Measurements from ENCODE around the gene PEAK1. TPM values are rescaled to one million over a fixed set of nuclear protein-coding genes. Genes with fewer than 3 reads are reported as not detected.
"Not testable (repeated sequence)": the region's sequence is repeated elsewhere in the genome, so short reads cannot be mapped to it uniquely, and the experiment has no call there.

Gene PEAK1
- polyA plus RNA-seq, 3 donors, result 25.2 to 39.1 (median 31.0) TPM

- no peak for DNase-seq
These were observed 108.1 kb downstream of the PEAK1 start for GRCh38 chr15:77311618-77312398.

GRCh38 chr15:77311020-77311419 is 108.9 kb downstream of the PEAK1 start:
- no peak for DNase-seq

GRCh38 chr15:77309392-77309791 is 110.5 kb downstream of the PEAK1 start:
- DNase-seq, result no peak

GRCh38 chr15:77305953-77306352 is 114.0 kb downstream of the PEAK1 start:
- no peak for DNase-seq

GRCh38 chr15:77296773-77297337 is 123.0 kb downstream of the PEAK1 start:
- no peak for DNase-seq

GRCh38 chr15:77295446-77295845 is 124.5 kb downstream of the PEAK1 start:
- no peak for DNase-seq

GRCh38 chr15:77292969-77293558 is 126.8 kb downstream of the PEAK1 start:
- DNase-seq, result no peak

- DNase-seq, result no peak
These were observed 128.8 kb downstream of the PEAK1 start for GRCh38 chr15:77291107-77291506.

- no peak for DNase-seq
These were observed 132.5 kb downstream of the PEAK1 start for GRCh38 chr15:77287385-77287784.

GRCh38 chr15:77285057-77285997 is 134.6 kb downstream of the PEAK1 start:
- no peak for DNase-seq

GRCh38 chr15:77282333-77282732 is 137.6 kb downstream of the PEAK1 start:
- peak; percentile 4 for DNase-seq

- no peak for DNase-seq
These were observed 143.0 kb downstream of the PEAK1 start for GRCh38 chr15:77276943-77277342.

- DNase-seq, result no peak
These were observed 143.8 kb downstream of the PEAK1 start for GRCh38 chr15:77276096-77276495.

- not testable (repeated sequence) for DNase-seq
These were observed 146.8 kb downstream of the PEAK1 start for GRCh38 chr15:77273136-77273535.

- DNase-seq, result no peak
These were observed 153.1 kb downstream of the PEAK1 start for GRCh38 chr15:77266708-77267386.

- no peak for DNase-seq
These were observed 164.5 kb downstream of the PEAK1 start for GRCh38 chr15:77255385-77255784.

GRCh38 chr15:77251662-77252061 is 168.2 kb downstream of the PEAK1 start:
- no peak for DNase-seq

- DNase-seq, result no peak
These were observed 172.8 kb downstream of the PEAK1 start for GRCh38 chr15:77247116-77247515.

- no peak for DNase-seq
These were observed 176.0 kb downstream of the PEAK1 start for GRCh38 chr15:77243716-77244401.

GRCh38 chr15:77243135-77243534 is 176.8 kb downstream of the PEAK1 start:
- no peak for DNase-seq
